HG03159 (cell line): ENCODE measurements around the gene GPC2.

ENCODE experiments used
- ATAC-seq: cut with Tn5 transposase; IDR thresholded peaks from one replicate; pipeline ENCODE4 v1.9.1; 2021; ENCODE audit warnings: mild to moderate bottlenecking, moderate library complexity; ENCODE audit not compliant: unreplicated experiment

The GPC2 gene

GRCh38 chr7:100170101-100170897 lies 6.9 kb downstream of the GPC2 start:
- no peak for ATAC-seq

GRCh38 chr7:100169147-100169850 lies 7.9 kb downstream of the GPC2 start:
- no peak for ATAC-seq

GRCh38 chr7:100167912-100168323 lies 9.3 kb downstream of the GPC2 start:
- no peak for ATAC-seq

GRCh38 chr7:100166970-100167911 lies 9.9 kb downstream of the GPC2 start:
- ATAC-seq: no peak

- ATAC-seq: no peak
Measured at GRCh38 chr7:100166317-100166940, 10.8 kb downstream of the GPC2 start.

- no peak for ATAC-seq
Measured at GRCh38 chr7:100163871-100164270, 13.3 kb downstream of the GPC2 start.

GRCh38 chr7:100163006-100163531 lies 14.1 kb downstream of the GPC2 start:
- no peak for ATAC-seq

- no peak for ATAC-seq
Measured at GRCh38 chr7:100160067-100160466, 17.1 kb downstream of the GPC2 start.

GRCh38 chr7:100159099-100159623 lies 18.0 kb downstream of the GPC2 start:
- ATAC-seq: no peak

GRCh38 chr7:100158229-100159098 lies 18.7 kb downstream of the GPC2 start, which contains the start of gene TRAPPC14:
TRAPPC14 (minus strand) TSS chr7:100158723; CDS start chr7:100158499, 224 bp downstream.
- peak; percentile 74 for ATAC-seq

GRCh38 chr7:100157334-100158228 lies 19.6 kb downstream of the GPC2 start:
- ATAC-seq: peak; percentile 5

- no peak for ATAC-seq
Measured at GRCh38 chr7:100157069-100157333, 20.2 kb downstream of the GPC2 start.

- ATAC-seq: no peak
Measured at GRCh38 chr7:100156331-100157068, 20.7 kb downstream of the GPC2 start.

- ATAC-seq: no peak
Measured at GRCh38 chr7:100155553-100156317, 21.4 kb downstream of the GPC2 start.

- ATAC-seq: no peak
Measured at GRCh38 chr7:100154651-100155491, 22.3 kb downstream of the GPC2 start.
